ENCODE measurements around the gene GAB2. TPM values are rescaled to one million over a fixed set of nuclear protein-coding genes. Genes with fewer than 3 reads are reported as not detected.

GAB2 gene
- total and polyA plus RNA-seq, 10 of the 15 experiments (the other 5 are each of a cell fraction or from before 2014, with no cell fraction given), result 0.69 to 12.6 (median 3.8) TPM

- TF ChIP-seq, protein P1, sequence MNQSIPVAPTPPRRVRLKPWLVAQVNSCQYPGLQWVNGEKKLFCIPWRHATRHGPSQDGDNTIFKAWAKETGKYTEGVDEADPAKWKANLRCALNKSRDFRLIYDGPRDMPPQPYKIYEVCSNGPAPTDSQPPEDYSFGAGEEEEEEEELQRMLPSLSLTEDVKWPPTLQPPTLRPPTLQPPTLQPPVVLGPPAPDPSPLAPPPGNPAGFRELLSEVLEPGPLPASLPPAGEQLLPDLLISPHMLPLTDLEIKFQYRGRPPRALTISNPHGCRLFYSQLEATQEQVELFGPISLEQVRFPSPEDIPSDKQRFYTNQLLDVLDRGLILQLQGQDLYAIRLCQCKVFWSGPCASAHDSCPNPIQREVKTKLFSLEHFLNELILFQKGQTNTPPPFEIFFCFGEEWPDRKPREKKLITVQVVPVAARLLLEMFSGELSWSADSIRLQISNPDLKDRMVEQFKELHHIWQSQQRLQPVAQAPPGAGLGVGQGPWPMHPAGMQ (IDR thresholded peaks at IDR 0.05; ENCODE audit: borderline replicate concordance), result no peak
These were observed 53.4 kb downstream of the GAB2 start (continued) for GRCh38 chr11:78364128-78364751.

GRCh38 chr11:78363024-78363619 is 54.5 kb downstream of the GAB2 start:
- no peaks in the 10 kb centered on the region for H3K79me2 ChIP-seq (ENCODE audit: control insufficient read depth, insufficient read depth, low read length)
- in situ Hi-C loops (cut with MboI) (no loop called here), intact Hi-C loops (cut with micrococcal nuclease; ENCODE audit: unreplicated experiment) (no loop called here)
- no peak overlapping the region for H3K9ac ChIP-seq (ENCODE audit: control insufficient read depth, insufficient read depth, low read length)
- no peaks in the 10 kb centered on the region for H3K27me3 ChIP-seq (replicated peaks in 1 of 2; ENCODE audit: control insufficient read depth in 2 of 2, insufficient read depth in 2 of 2, low read length in 1 of 2)
- no peaks in the 10 kb centered on the region for H3K4me1 ChIP-seq (ENCODE audit: control insufficient read depth, insufficient read depth, low read length)
- no peak overlapping the region for H3K4me2 ChIP-seq (ENCODE audit: control insufficient read depth, insufficient read depth)
- DNase-seq (ENCODE audit: low read depth, low spot score), result no peak
- ChIA-PET SMC1A (ENCODE audit: uncharacterized antibody, unreplicated experiment) (interaction anchor here (1.2 kb wide), 1 partner anchor 12 kb away, joined by 4 read pairs; no protein-coding TSS in a partner anchor), POLR2A (no interaction called here), CTCF (no interaction called here), RAD21 (ENCODE audit: unreplicated experiment) (no interaction called here)
- H3K27ac ChIP-seq (ENCODE audit: control insufficient read depth, insufficient read depth), result no peak overlapping the region
- H3K9me3 ChIP-seq (replicated peaks; ENCODE audit: control insufficient read depth, insufficient read depth, low read length), result no peaks in the 10 kb centered on the region
- no peaks in the 10 kb centered on the region for H3K36me3 ChIP-seq (ENCODE audit: control insufficient read depth in 2 of 2, insufficient read depth in 2 of 2, low read length in 1 of 2)
- WGBS (ENCODE audit: insufficient coverage, insufficient replicate concordance, low lambda C conversion rate, missing lambda C conversion rate), result 74% methylated on average over 1 of the region's 1 CpG
- no peak overlapping the region for H3K4me3 ChIP-seq
- no peak for ATAC-seq
- FAIRE-seq, result no peak
- BruUV-seq (replicated peaks), result no TSS peak
- H2AFZ ChIP-seq (ENCODE audit: control insufficient read depth, low read depth, low read length), result no peak overlapping the region
- no peaks in the 10 kb centered on the region for H4K20me1 ChIP-seq (ENCODE audit: control insufficient read depth, insufficient read depth)
- no peak for TF ChIP-seq BHLHE40 (IDR thresholded peaks at IDR 0.05; ENCODE audit: borderline replicate concordance in 1 of 2, low read depth in 2 of 2, low read length in 1 of 2)
- TF ChIP-seq, protein P2, sequence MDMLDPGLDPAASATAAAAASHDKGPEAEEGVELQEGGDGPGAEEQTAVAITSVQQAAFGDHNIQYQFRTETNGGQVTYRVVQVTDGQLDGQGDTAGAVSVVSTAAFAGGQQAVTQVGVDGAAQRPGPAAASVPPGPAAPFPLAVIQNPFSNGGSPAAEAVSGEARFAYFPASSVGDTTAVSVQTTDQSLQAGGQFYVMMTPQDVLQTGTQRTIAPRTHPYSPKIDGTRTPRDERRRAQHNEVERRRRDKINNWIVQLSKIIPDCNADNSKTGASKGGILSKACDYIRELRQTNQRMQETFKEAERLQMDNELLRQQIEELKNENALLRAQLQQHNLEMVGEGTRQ (IDR thresholded peaks at IDR 0.05; ENCODE audit: borderline replicate concordance, low read depth, low read length), result no peak
- TF ChIP-seq TCF12 (IDR thresholded peaks at IDR 0.05; ENCODE audit: low read depth, low read length), result no peak
- no peak for TF ChIP-seq IRF4 (IDR thresholded peaks at IDR 0.05; ENCODE audit: low read depth, low read length)
- TF ChIP-seq RBBP5 (conservative IDR thresholded peaks at IDR 0.05), result no peak
- TF ChIP-seq RELA (IDR thresholded peaks at IDR 0.05; ENCODE audit: borderline replicate concordance, partially characterized antibody), result no peak
- no peak for TF ChIP-seq ZNF217 (IDR thresholded peaks at IDR 0.05)
- TF ChIP-seq SREBF2 (IDR thresholded peaks at IDR 0.05; ENCODE audit: low read length), result no peak
- TF ChIP-seq YY1 (IDR thresholded peaks at IDR 0.05; ENCODE audit: low read depth, low read length), result no peak
- TF ChIP-seq MYB (IDR thresholded peaks at IDR 0.05; ENCODE audit: borderline replicate concordance, low read depth, low read length), result no peak
- TF ChIP-seq ZZZ3 (IDR thresholded peaks at IDR 0.05; ENCODE audit: control insufficient read depth, insufficient read length, low read depth), result no peak
- TF ChIP-seq ZBTB4 (CRISPR knock-in tag; IDR thresholded peaks at IDR 0.05), result no peak
- no peak for TF ChIP-seq CREM (IDR thresholded peaks at IDR 0.05; ENCODE audit: low read depth)
- TF ChIP-seq, protein P3, sequence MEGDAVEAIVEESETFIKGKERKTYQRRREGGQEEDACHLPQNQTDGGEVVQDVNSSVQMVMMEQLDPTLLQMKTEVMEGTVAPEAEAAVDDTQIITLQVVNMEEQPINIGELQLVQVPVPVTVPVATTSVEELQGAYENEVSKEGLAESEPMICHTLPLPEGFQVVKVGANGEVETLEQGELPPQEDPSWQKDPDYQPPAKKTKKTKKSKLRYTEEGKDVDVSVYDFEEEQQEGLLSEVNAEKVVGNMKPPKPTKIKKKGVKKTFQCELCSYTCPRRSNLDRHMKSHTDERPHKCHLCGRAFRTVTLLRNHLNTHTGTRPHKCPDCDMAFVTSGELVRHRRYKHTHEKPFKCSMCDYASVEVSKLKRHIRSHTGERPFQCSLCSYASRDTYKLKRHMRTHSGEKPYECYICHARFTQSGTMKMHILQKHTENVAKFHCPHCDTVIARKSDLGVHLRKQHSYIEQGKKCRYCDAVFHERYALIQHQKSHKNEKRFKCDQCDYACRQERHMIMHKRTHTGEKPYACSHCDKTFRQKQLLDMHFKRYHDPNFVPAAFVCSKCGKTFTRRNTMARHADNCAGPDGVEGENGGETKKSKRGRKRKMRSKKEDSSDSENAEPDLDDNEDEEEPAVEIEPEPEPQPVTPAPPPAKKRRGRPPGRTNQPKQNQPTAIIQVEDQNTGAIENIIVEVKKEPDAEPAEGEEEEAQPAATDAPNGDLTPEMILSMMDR (IDR thresholded peaks at IDR 0.05 in 2 of 3, conservative IDR thresholded peaks at IDR 0.05 in 1 of 3; ENCODE audit: control insufficient read depth in 2 of 3, extremely low read depth in 1 of 3, insufficient read depth in 1 of 3, low read depth in 3 of 3, low read length in 3 of 3), result no peak
